ENCODE data around the gene FBXO44.

DNA sequence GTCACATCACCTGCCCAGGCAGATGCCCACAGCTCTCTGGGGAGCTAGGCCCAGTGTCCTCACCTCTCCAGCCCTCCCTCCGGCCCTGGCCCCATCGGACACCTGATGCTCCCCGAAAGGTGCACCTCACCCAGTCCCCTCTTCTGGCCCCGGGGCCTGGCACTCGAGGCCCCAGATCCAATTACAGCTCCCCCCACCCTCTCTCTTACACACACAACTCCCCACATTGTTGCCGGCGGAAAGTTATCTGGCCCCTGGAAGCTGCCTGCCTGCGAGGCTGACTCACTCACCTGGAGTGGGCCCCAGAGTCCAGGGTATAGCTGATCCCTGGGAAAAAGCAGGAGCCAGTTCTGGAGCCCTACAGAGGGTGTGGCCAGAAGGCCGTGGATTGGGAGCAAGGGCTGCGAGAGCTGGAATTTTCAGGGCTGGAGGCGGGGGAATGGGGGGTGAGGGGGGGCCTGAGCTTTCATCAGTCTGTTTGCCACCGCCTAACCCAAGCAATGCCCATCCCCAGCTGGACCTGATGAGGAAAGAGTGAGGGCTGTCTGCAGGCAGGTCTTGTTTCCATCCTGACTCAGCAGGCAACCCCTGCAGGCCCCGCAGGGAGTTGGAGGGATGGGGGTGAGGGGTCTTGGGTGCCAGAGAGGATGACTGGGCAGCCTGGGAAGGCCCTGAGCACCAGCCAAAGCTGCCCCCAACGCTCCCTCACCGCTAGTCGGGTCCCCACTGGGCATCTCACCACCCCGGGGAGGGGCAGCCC is 1.4 kb upstream of the FBXO44 start:
- TF ChIP-seq POLR2A (IDR thresholded peaks at IDR 0.05) (no peak), CTCF (IDR thresholded peaks at IDR 0.05 in 8 of 11, conservative IDR thresholded peaks at IDR 0.05 in 3 of 11) (no peak), POLR2AphosphoS5 (IDR thresholded peaks at IDR 0.05) (no peak)
